ENCODE measurements around the gene HNRNPLL.

- no peak for TF ChIP-seq CTCF (IDR thresholded peaks at IDR 0.05; ENCODE audit: control extremely low read depth in 1 of 3, insufficient read depth in 1 of 3, low read depth in 1 of 3, low read length in 3 of 3)
- TF ChIP-seq CEBPB (IDR thresholded peaks at IDR 0.05; ENCODE audit: low read depth, low read length) = no peak
These were observed 51.6 kb downstream of the HNRNPLL start for GRCh38 chr2:38551171-38551570.

Data from H1 (cell line).